NCI-H2196 treated with DMSO at 0.1 percent for 48 hours (cell line): ENCODE data around the gene ZDHHC7.
"Not testable (repeated sequence)": the region's sequence is repeated elsewhere in the genome, so short reads cannot be mapped to it uniquely, and the experiment has no call there.

Source experiments
- DNase-seq: peaks from one replicate; lab custom pipeline; 2025; ENCODE audit not compliant: unreplicated experiment; lab: John Stamatoyannopoulos, UW

The ZDHHC7 gene

GRCh38 chr16:84941921-84942320, 69.4 kb downstream of the ZDHHC7 start:
- DNase-seq, result no peak

- no peak for DNase-seq
These were observed 70.4 kb downstream of the ZDHHC7 start for GRCh38 chr16:84940670-84941551.

GRCh38 chr16:84938616-84939015, 72.7 kb downstream of the ZDHHC7 start:
- not testable (repeated sequence) for DNase-seq

- no peak for DNase-seq
These were observed 73.9 kb downstream of the ZDHHC7 start for GRCh38 chr16:84937196-84938005.

GRCh38 chr16:84933774-84934631, 77.3 kb downstream of the ZDHHC7 start:
- DNase-seq, result no peak

- DNase-seq, result no peak
These were observed 78.7 kb downstream of the ZDHHC7 start for GRCh38 chr16:84932681-84933080.

GRCh38 chr16:84931506-84931905, 79.8 kb downstream of the ZDHHC7 start:
- DNase-seq, result no peak

GRCh38 chr16:84931107-84931494, 80.2 kb downstream of the ZDHHC7 start:
- DNase-seq, result no peak

GRCh38 chr16:84930298-84931106, 80.8 kb downstream of the ZDHHC7 start:
- DNase-seq, result no peak

- DNase-seq, result no peak
These were observed 81.7 kb downstream of the ZDHHC7 start for GRCh38 chr16:84929421-84930297.

- DNase-seq, result no peak
These were observed 82.5 kb downstream of the ZDHHC7 start for GRCh38 chr16:84928679-84929420.

GRCh38 chr16:84927621-84928591, 83.4 kb downstream of the ZDHHC7 start:
- DNase-seq, result no peak

- no peak for DNase-seq
These were observed 84.9 kb downstream of the ZDHHC7 start for GRCh38 chr16:84926462-84926861.

- DNase-seq, result no peak
These were observed 85.5 kb downstream of the ZDHHC7 start for GRCh38 chr16:84925773-84926372.

GRCh38 chr16:84925092-84925772, 86.1 kb downstream of the ZDHHC7 start:
- no peak for DNase-seq

- no peak for DNase-seq
These were observed 86.8 kb downstream of the ZDHHC7 start for GRCh38 chr16:84924331-84925091.
